Measurements from ENCODE around the gene ZNF766. TPM values are rescaled to one million over a fixed set of nuclear protein-coding genes. Genes with fewer than 3 reads are reported as not detected.

Gene ZNF766
- total and polyA plus RNA-seq, 2 of the 8 experiments (the other 6 are each of a cell fraction or from before 2014, with no cell fraction given), result 8.3 to 31.9 TPM

DNA sequence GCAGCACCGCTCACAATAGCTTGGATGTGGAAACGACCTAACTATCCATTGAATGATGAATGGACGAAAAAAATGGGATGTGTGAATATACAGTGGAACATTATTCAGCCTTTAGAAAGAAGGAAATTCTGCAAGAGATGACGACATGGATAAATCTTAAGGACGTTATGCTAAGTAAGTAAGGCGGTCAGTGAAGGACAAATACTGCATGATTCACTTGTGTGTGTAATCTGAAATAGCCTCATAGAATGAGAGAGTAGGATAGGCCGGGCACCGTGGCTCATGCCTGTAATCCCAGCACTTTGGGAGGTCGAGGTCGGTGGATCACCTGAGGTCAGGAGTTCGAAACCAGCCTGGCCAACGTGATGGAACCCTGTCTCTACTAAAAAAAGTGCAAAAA is 25.4 kb upstream of the ZNF766 start:
- Histone ChIP-seq H3K56ac (replicated peaks; ENCODE audit: insufficient read length, low read depth, low read length) (no peak overlapping the region), H2BK120ac (replicated peaks; ENCODE audit: low read depth, low read length) (no peak overlapping the region), H3K18ac (ENCODE audit: extremely low read depth, low read length) (no peak overlapping the region), H2AFZ (ENCODE audit: low read length) (no peak overlapping the region), H2BK5ac (ENCODE audit: low read depth, low read length) (no peak overlapping the region), H2BK20ac (ENCODE audit: low read length) (no peak overlapping the region), H3K4me2 (ENCODE audit: insufficient read depth in 1 of 2, low read depth in 2 of 2, low read length in 2 of 2) (no peak overlapping the region), H3K79me2 (ENCODE audit: control insufficient read depth in 1 of 2, insufficient read depth in 2 of 2, low read length in 2 of 2) (no peaks in the 10 kb centered on the region), H3K27me3 (replicated peaks in 1 of 4; ENCODE audit: control insufficient read depth in 3 of 4, extremely low read depth in 1 of 4, insufficient read depth in 3 of 4, low read length in 3 of 4) (no peaks in the 10 kb centered on the region), H3K23me2 (ENCODE audit: low read depth, low read length) (no peaks in the 10 kb centered on the region), H2BK12ac (ENCODE audit: low read depth, low read length) (no peak overlapping the region), H3K9me3 (ENCODE audit: insufficient read depth in 2 of 2, low read depth in 1 of 2, low read length in 1 of 2) (no peaks in the 10 kb centered on the region), H4K8ac (ENCODE audit: extremely low read depth, insufficient read depth, low read length) (no peak overlapping the region), H2BK15ac (ENCODE audit: low read length) (no peak overlapping the region), H3K4me1 (replicated peaks in 1 of 4; ENCODE audit: control insufficient read depth in 3 of 4, insufficient read depth in 4 of 4, low read length in 3 of 4) (no peaks in the 10 kb centered on the region), H3K23ac (ENCODE audit: insufficient read length) (no peak overlapping the region), H4K91ac (replicated peaks; ENCODE audit: insufficient read length, low read length) (no peak overlapping the region), H3K4ac (replicated peaks; ENCODE audit: insufficient read length, low read depth, low read length) (no peak overlapping the region), H3K14ac (ENCODE audit: insufficient read length) (no peak overlapping the region), H3K4me3 (ENCODE audit: extremely low read depth in 1 of 4, insufficient read depth in 2 of 4, low read depth in 3 of 4, low read length in 4 of 4) (no peak overlapping the region), H3K9ac (replicated peaks in 1 of 4; ENCODE audit: extremely low read depth in 1 of 4, low read depth in 3 of 4, low read length in 3 of 4) (no peak overlapping the region), H3K27ac (ENCODE audit: low read depth, low read length) (no peak overlapping the region), H4K5ac (ENCODE audit: insufficient read length, low read depth, low read length) (no peak overlapping the region), H3K79me1 (ENCODE audit: low read depth, low read length) (no peaks in the 10 kb centered on the region), H2AK5ac (ENCODE audit: low read depth, low read length) (no peak overlapping the region), H3K36me3 (ENCODE audit: control insufficient read depth in 2 of 4, insufficient read depth in 4 of 4, low read length in 3 of 4) (no peaks in the 10 kb centered on the region), H4K20me1 (replicated peaks in 1 of 2; ENCODE audit: control insufficient read depth in 1 of 2, insufficient read depth in 2 of 2, low read length in 2 of 2) (no peaks in the 10 kb centered on the region)
- ChIA-PET POLR2A (ENCODE audit: partially characterized antibody) (no interaction called here), CTCF (ENCODE audit: partially characterized antibody) (no interaction called here)
- DNase-seq (ENCODE audit: low read depth in 1 of 2, low spot score in 2 of 2) (no peak), FAIRE-seq (no peak)
- no peak for TF ChIP-seq BRCA1 (IDR thresholded peaks at IDR 0.05; ENCODE audit: low read depth, low read length)
- TF ChIP-seq TBP (IDR thresholded peaks at IDR 0.05; ENCODE audit: low read depth, low read length), result no peak
- TF ChIP-seq, protein P1, sequence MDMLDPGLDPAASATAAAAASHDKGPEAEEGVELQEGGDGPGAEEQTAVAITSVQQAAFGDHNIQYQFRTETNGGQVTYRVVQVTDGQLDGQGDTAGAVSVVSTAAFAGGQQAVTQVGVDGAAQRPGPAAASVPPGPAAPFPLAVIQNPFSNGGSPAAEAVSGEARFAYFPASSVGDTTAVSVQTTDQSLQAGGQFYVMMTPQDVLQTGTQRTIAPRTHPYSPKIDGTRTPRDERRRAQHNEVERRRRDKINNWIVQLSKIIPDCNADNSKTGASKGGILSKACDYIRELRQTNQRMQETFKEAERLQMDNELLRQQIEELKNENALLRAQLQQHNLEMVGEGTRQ (IDR thresholded peaks at IDR 0.05; ENCODE audit: low read length), result no peak
- no peak for TF ChIP-seq POLR2A (IDR thresholded peaks at IDR 0.05; ENCODE audit: control extremely low read depth in 1 of 2, low read depth in 2 of 2, low read length in 2 of 2)
- no peak for TF ChIP-seq SP1 (IDR thresholded peaks at IDR 0.05; ENCODE audit: low read depth, low read length)
- TF ChIP-seq MAFK (IDR thresholded peaks at IDR 0.05; ENCODE audit: low read depth, low read length), result no peak
- TF ChIP-seq ZNF274 (IDR thresholded peaks at IDR 0.05; ENCODE audit: borderline replicate concordance, extremely low read depth, low read length), result no peak
- TF ChIP-seq KDM5A (IDR thresholded peaks at IDR 0.05; ENCODE audit: low read length), result no peak
- TF ChIP-seq BCL11A (IDR thresholded peaks at IDR 0.05; ENCODE audit: low read depth in 2 of 2, low read length in 2 of 2), result no peak
- TF ChIP-seq HDAC2 (IDR thresholded peaks at IDR 0.05; ENCODE audit: borderline replicate concordance in 1 of 2, low read depth in 2 of 2, low read length in 2 of 2), result no peak
- WGBS, 2 experiments (ENCODE audit: extremely low coverage in 1 of 2, insufficient coverage in 1 of 2, insufficient read length in 1 of 2, insufficient replicate concordance in 2 of 2, low coverage in 1 of 2, low lambda C conversion rate in 2 of 2, missing lambda C conversion rate in 1 of 2), result 86% methylated on average over 12 of the region's 12 CpGs; no CpG with 5 or more reads in 1 of the 2 experiments

Data from H1 (cell line).